GM19328 (cell line): Measurements from ENCODE around the gene AOPEP.

Experiments
- ATAC-seq: cut with Tn5 transposase; IDR thresholded peaks from one replicate; pipeline ENCODE4 v1.9.1; 2021; ENCODE audit warnings: mild to moderate bottlenecking, moderate library complexity; ENCODE audit not compliant: unreplicated experiment

Gene AOPEP

DNA sequence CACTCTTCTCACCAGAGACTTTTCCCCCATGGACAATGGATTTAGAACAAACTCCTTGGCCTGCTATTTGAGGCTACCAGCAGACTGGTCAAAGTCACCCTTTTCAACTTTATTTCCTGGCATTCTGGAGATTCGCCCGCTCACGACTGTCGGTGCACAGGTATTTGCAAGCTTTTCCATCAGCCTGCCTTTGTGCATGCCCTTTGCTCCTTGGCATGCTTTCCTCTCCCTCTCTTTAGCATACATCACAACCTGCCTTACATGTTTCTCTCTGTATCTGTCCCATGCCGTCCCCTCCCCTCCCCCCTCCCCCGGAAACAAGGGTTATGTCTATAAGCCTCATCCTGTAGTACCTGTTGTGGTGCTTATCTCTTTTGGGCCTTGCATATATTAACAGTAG lies 257.1 kb downstream of the AOPEP start:
- ATAC-seq: no peak

DNA sequence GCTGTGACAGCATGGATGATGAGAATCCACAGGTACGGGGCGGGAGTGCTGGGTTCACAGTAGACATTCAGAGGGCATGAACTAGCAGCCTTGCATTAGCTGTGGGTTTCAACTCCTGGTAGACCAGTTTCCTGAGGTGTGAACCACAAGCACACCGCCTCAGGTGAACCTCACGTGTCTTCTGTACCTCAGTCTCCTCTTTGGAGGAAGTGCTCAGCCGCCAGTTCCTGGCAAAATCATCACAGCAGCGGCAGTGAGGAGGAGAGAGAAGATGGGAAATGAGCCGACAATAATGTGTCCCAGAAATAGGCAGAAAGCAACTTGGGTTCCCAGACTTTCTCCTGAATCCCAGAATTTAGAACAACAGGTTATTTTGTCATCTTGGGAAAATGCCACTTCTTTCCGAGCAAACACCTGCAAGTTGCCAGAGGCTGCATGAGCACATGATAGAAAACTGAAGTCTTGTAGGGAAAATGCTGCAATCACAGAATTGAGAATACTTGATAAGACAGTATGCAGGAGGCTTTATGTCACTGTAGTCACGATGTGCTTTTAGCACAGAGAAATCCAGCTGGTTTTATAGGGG lies 258.5 kb downstream of the AOPEP start:
- no peak for ATAC-seq

DNA sequence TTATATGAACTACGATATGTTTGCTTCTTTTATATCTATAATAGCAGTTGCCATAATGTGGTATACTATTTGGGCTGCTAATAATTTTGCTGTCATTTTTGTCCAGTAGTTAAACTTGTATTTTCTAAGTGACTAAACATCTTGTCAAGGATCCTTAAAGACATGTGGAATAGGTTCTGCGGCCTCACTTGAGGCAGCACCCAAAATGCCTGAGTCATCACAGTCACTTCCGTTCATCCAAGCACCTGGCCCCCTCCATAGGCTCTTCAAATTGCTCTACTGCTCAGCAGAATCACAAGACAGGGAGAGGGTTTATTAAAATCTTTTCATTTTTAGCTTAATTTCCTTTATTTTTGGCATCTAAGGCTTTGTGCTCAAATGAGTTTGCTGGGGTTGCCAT lies 259.1 kb downstream of the AOPEP start:
- no peak for ATAC-seq

DNA sequence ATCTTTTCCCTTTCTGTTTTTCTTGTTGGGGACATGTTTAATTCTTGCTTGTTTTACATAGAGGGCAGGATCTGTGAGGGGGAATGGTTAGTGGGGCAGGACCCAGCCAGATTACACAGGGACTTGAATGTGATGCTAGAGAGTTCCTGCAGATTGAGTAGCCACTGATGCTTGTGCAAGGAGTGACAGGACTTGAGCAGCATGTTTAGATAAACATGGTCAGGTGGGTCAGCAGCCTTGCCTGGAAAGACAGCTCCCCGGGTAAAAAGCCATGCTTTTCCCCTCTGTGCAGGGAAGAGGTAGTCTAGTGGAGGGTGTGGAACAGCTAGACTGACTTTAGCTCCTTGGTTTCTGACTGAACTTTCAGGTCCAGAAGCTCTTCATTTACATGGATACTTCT lies 261.2 kb downstream of the AOPEP start:
- no peak for ATAC-seq

DNA sequence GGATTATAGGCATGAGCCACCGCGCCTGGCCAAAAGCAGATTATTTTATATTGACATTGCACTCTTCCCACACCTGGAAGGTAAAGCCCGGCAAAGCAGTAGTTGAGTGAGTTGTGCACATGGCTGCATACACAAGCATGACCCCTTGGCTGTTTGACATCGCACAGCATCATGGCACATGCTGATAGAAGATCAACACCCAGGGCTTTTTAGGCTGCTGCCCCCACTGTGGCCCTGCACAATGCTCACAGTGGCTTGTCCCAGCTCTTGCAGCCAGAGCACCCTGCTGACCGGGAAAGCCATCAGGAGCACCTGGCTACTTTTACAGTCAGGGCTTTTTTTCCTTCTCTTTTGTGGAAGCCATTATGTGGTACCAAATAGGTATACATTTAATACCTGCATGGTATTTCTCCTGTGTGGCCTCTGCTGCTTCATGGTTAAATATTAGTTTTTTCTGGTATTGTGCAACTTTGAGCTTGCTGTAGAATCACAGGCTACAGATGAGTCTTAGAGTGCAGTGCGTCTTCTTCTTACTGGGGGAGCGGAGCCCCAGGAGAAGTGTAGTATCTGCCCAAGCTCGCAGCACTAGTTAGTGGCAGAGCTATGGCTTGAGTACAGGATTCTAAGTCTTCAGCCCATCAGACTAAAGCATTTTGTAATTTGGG lies 264.5 kb downstream of the AOPEP start:
- no peak for ATAC-seq

DNA sequence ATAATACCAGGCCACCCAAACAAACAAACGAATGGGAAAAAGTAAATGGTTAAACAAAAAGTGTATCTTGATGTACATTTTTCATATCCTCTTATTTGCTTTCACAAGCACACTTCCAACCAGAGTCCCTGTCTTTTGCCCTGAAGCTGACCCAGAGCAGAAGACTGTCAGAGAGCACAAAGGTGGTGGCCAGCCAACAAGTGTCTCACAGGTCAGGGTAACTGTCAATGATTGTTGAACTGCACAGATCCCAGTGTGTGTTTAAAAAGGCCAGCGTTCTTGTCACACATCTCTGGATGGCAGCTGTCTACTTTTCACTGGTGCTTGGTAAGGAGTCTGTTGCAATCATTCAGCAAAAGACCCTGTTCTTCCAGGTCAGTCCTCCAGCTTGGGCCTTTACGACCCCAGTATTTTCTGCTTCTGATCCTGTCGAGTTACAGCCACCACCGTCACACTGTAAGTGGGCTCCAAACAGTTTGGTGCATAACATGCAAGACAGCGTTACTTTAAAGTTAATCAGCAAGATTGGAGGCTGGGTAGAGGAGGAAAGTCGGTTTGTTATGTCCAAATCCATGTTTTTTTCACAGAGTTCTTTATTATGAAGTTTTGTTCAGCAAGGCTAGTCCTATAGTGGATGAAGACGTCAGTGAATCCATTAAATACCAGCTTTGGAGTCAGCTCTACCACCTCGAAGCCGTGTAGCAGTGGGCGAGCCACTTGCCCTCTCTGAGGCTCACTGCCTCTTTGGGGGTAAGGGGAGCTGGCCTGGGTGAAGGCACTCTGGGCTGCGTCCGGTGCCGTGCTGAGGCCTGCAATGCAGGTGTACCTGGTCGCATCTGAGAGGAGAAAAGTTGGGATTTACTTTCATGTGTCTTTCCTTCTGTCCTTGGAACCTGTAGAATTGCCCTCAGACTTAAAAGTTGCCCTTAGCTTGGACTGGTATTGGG lies 265.7 kb downstream of the AOPEP start:
- ATAC-seq: no peak

DNA sequence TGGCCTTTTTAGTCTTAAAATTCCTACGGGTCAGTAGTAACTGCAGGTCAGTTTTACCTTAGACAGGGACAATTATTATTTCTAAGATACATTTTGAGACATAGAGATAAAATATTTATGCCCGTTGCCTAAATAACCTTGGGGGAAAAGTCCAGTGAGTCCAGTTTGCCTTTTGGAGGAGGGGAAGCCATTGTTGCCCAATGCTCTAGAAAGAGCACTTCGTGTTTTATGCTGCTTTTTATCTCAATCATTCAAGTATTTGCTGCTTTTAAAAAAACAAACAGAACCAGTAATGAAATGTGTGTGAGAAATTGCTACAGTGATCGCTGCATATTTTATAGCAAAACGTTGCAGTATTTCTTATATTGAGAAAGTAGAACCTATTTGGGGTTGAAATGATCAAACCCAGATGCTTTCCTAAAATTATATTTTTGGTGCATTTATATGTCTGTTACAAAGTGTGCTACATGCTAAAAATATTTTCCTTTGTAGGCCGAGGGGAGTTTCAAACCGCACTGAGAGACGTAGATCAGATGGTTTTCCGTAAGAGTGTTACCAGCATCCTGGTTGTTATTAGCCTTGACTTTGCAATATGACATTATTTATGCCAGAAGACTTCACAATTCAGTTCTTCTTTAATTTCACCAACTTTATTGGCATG lies 266.8 kb downstream of the AOPEP start:
- ATAC-seq: no peak

DNA sequence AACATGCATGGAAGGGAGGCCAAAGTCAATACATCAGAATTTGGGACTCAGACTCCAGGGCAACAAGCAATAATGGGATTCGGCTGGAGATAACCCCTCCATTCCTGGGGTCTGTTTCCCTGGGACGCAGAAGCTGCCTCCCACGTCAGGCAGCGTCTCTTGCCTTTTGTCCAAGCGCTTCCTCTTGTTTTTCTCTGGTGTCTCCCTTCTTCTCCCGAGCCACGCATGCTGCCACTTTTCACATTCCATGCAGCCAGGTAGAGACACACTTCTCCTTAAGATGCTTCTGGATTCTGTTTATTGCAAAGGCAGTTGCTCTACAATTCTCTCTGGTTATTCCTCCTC lies 267.3 kb downstream of the AOPEP start:
- ATAC-seq: no peak

DNA sequence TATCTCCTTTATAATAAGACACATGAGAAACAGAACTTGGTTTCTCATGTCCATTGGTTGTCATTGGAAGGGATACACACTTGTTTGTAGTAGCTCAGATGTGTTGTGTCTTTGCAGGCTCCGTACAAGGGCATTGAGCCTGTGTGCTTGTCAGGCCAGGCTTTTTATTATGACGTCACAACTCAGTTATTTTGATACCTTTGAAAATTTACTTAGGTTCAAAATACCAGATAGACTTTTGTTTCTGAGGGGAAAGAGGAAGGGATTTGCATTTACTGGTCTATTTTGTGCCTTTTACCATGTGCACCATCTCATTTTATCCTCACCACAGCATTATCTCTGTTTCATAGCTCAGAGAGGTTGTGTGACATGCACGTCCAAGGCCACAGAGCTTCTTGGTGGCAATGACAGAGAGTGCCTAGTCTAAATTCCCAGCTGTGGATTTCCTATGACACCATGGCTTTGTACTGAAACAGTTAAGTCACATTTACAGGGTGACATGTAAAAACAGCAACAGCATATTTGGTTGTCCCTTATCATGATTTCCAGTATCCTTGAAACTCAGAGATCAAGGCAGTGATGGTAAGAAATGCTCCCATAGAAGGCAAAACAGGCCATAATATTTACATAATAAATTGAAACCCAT lies 268.7 kb downstream of the AOPEP start:
- no peak for ATAC-seq

DNA sequence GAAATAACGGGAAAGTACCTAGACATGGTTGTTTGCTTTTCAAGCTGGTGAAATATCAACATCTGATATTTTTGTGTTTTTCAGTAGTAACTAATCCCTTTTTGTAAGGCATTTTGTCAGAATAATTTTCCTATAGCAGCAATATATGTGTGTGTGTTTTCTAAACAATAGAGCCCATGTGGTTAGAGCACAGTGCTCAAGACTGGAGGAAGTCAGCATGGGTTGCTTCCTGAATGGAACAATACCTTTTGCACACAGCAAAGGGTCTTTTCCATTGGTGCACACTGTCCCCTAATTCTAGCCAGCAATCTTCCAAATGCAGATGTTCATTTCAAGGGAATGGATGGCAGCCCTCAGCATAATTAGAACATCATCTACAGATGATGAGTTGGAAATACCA lies 270.1 kb downstream of the AOPEP start:
- no peak for ATAC-seq

DNA sequence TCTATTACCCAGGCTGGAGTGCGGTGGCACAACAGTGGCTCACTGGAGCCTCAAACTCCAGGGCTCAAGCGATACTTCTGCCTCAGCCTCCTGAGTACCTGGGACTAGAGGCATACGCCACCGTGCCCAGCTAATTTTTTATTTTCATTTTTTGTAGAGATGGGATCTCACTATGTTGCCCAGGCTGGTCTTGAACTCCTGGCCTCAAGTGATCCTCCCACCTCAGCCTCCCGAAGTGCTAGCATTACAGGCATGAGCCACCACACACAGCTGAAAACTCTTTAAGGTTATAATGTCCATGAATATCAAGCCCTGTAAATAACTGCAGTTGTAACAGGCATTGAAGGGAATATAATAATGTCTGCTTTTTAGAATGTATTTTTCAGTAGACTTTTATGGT lies 271.2 kb downstream of the AOPEP start:
- ATAC-seq: no peak

DNA sequence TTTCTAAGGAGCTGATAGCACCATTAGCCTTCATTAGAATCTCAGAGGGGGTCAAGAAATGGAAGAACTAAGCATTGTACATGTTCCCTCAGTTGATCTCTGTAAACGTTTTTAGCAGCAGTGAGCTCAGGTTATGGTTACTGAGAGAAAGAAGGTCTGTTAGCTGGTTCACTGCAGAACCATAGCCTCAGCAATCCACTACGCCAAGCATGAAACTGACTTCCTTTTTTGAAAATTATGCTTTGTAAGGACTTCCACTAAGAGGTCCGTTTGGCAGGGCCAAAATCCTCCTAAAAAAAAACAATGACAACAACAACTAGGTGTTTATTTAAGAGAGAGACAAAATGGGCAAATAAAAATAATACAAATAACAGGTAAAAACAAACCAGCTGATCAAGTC lies 273.3 kb downstream of the AOPEP start:
- ATAC-seq: no peak

DNA sequence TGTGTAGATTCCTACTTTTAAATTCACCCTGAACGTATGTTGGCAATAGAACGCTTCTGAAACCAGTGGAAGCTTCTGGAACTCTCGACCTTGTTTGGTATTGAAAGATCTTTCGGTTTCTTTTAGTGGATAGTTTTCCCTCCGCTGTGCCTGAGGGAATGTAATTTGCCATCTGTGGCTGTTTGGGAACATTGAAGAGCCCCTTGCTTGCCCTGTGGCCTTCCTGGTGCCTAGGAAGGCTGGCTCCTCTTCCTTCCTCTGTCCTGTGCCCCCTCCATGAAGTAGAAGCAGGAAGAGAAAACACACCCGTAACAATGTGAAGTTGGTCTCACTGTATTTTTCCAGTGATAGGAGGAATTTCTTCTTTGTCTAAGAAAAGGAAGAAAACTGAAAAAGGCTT lies 274.3 kb downstream of the AOPEP start:
- ATAC-seq: no peak

DNA sequence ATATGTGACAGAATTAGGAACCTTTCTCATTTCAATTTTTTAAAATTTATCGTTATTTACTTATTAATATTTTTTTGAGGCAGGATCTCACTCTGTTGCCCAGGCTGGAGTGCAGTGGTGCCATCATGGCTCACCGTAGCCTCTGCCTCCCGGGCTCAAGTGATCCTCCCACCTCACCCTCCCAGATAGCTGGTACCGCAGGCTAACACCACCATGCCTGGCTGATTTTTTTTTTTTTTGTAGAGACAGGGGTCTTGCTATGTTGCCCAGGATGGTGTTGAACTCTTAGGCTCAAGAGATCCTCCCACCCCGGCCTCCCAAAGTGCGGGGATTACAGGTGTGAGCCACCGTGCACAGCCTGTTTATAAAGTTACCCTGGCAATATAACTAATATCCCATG lies 275.2 kb downstream of the AOPEP start:
- no peak for ATAC-seq

DNA sequence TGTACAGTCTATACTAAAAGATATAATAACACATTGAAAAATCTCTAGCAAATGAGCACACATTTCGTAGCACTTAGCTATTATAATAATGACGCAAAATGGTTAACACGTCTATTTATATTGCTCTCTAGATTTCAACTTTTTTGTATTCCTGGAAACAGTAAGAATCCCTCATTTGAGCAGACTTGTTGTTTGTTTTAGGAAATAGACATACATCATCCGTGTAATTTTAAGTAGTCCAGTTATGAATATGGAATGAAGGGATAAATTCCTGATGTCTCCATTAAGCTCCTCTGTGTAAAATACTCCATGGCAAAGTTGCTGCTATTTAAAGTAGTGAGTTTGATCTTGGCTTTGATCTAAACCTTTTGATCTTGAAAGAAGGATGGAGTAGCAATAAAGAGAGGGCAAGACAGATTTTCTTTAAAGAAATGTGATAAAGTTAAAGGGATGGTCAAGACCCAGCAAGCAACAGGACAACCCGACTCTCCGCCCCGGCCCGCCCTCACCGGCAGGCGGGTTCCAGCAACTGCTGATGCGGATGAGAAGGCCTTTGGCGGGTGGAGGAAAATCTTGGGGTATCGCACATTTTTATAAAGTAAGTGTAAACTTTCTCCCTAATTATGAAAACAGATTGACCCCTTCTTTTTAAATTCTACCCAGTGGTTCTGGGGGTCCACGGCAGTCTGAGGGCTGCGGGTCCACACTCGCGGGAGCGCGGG lies 277.4 kb downstream of the AOPEP start:
- no peak for ATAC-seq

DNA sequence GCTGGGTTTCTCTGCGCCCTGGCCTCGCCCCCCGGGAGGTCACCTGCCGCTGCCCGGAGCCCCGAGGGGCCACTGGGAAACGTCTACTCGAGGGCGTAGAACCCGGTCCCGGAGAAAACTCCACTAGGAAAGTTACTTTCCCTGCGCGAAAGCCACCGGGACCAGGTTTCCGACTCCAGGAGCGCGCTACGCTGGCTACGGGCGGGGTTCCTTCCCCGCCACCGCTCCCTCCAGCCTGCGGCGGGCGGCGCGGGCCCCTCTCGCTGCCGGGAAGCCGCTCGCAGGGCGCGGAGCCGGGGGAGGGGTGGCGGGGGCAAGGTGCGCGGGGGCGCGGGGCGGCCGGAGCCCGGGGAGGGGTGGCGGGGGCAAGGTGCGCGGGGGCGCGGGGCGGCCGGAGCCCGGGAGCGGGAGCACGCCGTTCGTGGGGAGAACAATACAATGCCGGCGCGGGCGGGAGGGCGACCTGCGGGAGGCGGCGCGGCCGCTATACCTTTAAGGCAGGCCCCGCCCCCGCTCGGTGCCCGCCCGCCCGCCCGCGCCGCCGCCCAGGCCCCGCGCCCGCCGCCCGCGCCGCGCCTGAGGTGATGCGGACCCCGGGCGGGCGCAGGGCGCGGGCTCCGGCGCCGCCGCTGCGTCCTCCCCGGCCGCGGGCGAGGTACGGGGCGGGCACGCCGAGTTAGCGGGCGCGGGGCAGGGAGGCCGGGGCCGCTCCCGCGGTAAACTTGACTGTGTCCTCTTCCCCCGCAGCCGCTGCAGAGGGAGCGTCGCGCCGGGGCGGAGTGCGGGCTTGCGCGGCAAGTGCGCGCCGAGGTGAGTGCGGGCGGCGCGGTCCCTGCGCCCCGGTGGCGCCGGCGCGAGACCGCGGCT lies 278.1 kb downstream of the AOPEP start:
- ATAC-seq: no peak

DNA sequence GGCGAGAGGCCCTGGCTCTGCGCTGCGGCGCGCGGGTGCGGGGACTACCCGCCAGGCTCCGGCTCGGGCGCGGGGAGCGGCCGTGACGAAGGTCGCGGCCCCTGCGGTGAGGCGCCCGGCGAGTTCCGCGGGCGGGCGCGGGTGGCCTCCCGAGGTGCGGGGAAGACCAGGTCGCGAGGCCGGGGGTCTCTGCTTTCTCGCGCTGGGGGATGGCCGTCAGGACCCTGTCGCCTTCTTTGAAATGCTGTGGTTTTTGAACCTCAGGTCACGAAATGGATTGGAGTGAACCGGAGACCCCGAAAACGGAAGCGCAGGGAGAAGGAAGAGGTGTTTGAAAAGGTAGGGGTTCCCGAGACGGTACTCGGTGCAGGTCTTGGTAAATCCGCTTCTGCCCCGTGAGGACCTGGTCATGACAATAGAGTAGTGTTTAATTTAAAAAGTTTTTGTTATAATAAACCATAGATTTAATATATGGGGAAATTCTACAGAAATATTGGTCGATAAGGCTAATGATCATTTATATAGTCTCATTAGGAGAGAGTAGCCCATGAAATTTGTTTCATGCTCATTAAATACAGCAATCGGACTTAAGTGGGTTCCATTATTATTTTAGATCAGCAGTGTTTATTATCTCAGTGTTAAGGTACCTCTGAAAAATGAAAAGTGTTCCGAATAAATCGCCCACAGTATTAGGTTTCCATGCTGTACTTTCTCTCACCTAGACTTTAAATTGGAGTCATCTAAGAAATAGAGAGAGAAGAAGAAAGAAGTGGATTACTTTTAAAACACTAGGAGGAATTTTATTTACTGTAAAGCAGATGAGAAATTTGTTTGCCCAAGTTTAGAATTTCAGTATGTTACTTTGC lies 279.0 kb downstream of the AOPEP start:
- no peak for ATAC-seq

DNA sequence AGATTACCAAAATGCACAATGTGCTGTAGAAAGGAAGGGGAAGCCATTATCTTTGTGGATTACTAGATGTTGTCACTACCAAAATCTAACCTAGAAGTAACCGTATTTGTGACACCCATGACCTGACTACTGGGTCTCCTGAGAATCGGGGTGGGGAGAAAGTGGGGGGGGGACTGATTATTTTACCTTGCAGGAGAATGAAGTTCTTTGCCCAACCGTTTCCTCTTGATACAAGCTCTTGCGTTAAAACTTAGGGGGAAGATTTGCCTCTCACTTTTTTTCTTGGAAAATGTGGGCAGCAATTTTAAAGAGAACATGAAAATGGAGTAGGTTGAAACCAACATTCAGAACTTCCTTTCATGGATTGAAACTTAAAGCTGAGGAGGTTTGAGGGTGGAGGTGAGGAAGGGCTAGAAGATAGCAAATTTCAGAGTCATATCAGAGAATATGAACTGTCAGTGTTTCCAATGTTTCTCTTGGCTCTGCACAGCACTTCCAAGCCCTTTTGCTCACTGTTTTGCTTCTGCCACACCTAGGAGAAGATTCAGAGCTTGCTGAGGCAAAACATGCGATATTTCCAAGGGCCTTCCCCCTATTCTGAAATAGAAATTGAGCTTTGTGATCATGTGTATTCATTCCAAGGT lies 280.8 kb downstream of the AOPEP start:
- no peak for ATAC-seq
